Measurements from ENCODE around the gene USP7.
"Not testable (repeated sequence)": the region's sequence is repeated elsewhere in the genome, so short reads cannot be mapped to it uniquely, and the experiment has no call there.

Gene USP7

DNA sequence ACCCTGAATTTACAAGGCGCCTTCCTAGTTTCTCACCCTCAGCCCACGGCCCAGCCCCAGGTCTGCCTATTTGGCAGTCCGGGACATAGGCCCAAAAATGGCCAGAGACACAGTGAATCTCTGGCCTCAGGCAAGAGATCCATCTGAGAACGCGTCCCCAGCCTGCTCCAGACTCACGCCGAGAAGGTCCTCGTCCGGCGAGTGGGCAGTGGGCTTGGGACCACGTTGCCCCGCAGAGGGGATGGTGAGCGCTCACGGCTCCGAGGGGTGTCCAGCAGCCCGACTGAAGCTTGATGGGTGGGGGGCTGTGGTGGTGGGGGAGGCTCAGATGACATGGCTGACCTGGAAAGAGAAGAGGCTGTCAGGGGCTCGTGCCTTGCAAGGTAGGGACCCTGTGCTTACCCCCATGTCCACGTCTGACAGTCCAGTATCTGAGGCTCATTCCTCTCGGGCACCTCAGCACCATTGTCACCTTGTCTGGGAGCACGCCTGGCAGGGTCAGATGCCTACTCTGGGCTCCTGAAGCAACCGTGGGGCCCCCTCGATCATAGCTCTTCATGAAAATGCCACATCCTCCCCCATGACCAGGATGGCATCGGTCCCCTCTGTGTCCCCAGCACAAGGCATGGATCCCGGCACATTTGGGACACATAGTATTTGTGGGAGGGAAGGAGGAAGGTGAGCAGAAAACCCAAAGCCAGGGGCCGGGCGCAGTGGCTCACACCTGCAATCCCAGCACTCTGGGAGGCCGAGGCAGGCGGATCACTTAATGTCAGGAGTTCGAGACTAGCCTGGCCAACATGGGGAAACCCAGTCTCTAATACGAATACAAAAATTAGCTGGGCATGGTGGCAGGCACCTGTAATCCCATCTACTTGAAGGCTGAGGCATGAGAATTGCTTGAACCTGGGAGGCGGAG is 104.5 kb downstream of the USP7 start:
- no peak for DNase-seq

DNA sequence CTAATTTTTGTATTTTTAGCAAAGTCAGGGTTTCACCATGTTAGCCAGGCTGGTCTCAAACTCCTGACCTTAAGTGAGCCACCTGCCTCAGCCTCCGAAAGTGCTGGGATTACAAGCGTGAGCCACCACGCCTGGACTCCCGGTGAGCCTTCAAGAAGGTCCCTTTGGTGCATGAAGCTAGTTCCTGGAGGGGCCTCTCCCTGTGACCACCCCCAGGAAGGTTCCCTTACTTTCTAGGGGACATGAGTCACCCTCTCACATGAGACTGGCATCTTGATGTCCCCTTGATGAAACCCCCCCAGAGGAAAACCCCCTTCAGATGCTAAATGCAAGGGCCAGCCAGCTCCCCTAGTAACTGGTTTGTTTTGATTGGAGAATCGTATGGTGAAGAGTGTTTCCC is 107.7 kb downstream of the USP7 start:
- no peak for DNase-seq

DNA sequence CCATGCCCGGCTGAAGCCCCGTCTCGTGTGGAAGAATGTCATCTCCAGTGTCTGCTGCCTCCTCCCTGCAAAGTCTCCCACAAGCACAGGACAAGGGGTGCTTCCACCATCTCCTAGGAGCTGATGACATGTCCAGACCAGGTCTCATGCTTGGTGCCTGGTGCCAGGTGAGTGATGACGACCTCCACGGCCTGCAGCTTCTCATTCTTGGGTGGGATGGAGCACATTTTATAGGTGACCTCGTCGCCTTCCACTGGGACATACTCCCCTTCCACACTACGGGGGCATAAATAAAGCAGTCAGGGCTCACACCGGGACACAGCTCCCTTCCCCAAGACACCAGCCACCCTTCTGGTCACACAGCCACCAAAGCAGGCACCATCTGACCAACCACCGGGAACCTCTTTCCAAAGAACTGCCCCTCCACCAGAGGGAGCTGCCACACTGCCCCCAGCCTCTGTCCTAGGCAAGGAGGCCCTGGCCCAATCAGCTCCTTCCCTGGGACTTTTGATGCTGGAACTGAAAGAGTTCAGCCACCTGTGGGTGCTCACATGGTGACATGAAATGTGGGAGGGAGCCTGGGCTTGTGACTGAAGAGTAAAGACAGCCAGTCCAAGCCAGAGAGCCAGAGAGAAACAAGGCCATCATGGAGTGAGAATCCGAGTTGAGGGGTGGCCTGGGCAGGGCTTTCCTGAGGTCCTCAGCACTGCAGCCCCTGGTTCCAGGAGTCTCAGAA is 108.5 kb downstream of the USP7 start:
- no peak for DNase-seq

DNA sequence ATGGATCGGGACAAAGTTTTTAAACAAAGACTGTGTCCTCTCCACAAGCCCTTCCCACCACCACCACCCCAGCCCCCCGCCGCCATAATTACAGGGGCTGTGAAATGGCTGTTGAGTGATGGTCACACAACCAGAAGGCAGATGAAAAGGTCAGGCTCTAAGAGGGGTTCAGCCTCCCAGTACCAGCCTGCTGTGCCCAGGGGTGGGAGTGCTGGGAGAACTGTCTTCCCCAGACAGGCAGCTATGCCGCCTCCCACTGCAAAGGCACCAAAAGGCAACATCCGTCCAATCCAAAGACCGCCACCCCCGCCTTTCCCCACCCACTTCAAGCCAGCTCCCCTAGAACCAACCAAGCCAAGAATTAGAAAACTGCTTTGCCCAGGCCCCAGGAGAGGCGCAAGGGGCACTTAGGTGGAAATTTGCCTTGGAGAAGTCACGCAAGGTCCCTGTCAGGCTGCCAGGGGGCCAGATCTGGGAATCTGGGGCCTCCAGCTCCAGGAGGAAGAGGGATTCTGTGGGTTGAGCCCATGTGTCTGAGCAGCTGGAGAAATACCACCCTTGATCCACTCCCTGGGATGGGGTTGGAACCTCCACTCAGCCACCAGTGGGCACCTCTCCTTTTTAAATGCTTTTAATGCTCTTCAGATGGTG is 109.3 kb downstream of the USP7 start:
- DNase-seq, result no peak

DNA sequence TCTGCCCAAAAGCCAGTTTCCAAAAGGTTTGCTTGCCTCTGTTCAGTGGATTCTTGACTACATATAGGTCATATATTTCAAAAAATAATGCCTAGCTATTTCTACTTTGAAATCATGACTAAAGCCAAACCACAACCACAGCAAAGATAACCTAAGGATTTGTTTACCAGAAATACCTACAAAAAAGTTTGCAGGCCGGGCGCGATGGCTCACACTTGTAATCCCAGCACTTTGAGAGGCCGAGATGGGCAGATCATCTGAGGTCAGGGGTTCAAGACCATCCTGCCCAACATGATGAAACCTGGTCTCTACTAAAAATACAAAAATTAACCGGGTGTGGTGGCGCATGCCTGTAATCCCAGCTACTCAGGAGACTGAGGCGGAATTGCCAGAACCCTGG is 110.1 kb downstream of the USP7 start:
- no peak for DNase-seq

DNA sequence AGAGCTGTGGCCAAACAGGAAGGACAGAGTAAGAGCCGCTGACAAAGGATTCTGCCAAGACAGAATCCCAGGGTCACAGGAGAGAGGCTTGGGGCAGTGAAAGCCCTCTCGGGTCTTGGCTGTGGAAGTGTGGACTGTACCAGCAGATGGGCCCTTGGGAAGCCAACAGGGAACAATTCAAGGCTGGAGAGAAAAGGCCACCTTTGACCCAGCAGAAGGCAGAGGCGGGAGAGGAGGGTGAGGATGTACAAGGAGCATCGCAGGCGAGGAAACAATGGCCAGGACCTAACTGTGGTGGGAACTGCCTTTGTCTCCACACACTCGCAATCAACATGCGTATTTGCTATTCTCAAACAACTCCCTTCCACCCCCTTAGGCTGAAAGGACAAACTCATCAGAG is 110.6 kb downstream of the USP7 start:
- no peak for DNase-seq

DNA sequence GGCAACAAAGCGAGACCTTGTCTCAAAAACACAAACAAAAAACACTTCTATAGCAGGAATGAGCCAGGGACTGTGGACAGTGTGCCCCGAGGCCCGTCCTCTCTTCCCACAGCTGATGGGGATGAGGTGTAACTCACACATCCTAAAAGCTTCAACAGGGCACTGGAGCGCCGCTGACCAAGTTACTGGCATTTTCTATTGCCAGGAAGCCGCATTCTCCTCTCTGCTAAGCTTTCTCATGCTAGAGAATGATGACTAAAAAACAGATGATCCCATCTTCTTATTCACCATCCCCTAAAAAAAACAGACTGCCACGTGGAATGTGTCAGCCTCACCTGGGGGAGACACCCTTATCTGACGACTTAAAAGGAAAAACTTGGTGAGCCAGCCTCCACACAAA is 111.2 kb downstream of the USP7 start:
- DNase-seq, result no peak

DNA sequence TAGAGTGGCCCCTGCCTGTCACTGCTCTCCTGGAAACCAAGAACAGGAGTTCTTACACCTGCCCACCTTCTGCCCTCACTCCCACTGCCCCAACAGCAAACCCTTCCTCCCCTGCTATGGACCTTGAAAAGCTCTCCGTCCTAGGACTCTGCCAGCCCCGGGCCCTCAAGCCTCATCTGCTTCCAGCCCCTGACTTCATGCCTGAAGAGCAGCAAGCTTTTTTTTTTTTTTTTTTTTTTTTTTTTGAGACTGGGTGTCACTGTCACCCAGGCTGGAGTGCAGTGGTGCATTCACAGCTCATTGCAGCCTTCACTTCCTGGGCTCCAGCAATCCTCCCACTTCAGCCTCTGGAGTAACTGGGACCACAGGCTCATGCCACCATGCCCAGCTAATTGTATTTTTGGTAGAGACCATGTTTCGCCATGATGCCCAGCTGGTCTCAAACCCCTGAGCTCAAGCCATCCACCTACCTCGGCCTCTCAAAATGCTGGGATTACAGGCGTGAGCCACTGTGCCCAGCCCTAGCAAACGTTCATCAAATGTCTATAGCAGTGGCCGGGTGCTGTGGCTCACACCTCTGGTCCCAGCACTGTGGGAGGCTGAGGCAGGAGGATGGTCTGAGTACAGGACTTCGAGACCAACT is 111.8 kb downstream of the USP7 start:
- no peak for DNase-seq

DNA sequence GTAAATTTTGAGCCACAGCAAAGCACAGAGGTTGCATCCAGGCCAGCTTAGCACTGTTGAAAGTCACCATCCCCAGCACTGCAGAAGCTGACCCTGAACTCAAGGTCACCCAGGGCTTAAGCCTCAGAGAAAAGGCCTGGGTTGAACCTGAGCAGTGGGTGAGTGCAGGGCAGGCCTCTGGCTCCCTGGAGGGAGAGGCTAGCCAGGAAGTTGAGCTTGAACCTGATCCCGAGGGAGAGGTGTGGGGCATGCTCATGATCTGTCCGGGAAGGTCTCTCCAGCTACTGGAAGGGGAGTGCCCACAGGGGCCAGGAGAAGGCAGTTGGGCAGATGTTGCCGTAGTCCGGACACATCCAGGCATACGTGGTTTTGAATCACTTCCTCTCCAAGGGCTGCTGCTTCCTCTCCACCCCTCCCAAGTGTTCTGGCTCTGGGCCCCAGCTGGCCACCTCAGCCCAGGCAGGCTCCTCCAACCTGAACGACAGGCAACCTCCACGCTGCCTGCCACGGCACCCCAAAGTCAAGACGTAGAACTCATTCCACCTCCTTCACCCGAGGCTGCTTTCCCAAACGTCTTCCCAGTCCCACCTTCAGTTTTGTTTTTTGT is 113.3 kb downstream of the USP7 start:
- DNase-seq, result no peak

DNA sequence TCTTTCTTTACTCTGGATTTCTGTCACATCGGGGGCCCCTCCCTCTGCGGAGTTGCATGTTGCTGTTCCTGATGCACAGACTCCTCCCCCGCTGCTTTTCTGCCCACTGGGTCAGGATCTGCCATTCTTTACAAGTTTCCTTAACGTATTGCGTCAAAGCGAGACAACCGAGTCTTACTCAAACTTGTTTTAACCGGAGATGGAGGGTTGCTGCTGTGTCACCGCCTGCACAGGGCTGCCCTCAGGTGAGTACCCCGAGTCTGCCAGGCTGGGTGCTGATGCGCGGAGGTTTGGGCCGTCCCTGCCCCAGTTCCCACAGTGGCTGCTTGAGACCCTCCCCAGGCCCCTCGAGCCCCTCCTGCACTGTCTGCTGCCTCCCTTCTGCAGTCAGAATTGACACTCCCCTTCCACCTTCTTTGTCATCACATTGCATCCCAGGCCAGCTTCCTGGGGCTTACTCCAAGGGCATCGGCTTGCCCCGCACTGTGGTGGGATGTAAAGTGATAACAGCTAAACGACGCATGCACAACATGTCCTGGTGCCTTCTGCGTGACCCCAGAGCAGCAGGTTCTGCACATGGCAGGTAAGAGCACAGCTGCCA is 114.2 kb downstream of the USP7 start:
- DNase-seq, result no peak

DNA sequence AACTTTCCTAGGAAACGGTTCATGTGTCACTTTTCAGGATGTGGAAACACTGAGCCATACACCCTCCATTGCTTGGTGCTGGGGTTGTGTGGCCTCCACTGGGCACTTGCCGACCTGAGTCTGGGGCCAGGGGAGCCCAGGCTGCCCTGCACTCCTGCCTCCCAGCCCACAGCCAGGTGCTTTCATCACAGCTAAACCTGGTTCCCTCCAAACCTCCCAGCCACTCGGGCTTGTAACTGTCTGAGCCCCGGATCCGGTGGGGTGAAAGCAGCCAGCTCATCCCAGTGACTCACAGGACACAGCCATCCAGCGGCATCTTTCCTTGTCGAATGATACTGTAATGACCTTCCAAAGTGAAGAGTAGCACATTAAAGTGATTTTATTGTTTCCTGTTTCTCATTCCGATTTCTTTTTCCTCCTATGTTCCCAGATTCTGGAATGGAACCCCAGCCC is 114.7 kb downstream of the USP7 start:
- no peak for DNase-seq

DNA sequence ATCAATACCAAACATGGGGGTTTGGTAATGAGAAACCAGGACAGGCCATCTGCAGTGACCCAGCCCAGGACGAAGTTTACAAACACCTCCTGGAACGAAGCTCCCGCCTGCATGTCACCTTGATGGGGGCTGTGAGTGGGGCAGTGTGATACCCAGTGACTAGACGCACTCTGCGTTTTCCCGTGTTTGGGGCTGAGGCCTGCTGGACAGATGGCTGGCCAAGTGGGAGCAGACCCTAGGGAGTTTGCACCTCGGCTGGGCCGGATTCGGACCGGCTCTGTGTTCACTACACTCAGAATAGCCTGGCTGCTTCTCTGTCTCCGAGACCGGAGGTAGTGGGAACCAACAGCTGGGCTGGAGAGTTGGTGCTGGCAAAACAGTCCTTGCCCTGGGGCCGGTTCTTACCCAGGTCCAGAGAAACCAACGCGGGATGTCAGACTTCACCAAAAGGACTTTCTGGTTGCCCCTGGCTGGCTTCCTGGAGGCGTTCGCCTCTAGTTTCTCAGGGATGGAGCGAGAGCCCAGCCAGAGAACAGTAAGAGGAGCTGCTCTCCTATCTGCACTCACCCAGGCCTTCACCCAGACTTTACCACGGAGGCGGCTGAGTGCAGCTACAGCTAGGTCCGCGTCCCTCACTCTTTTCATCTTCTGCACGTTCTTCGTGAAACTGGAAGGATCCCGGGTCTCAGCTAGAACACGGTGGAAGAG is 115.3 kb downstream of the USP7 start:
- DNase-seq, result no peak

DNA sequence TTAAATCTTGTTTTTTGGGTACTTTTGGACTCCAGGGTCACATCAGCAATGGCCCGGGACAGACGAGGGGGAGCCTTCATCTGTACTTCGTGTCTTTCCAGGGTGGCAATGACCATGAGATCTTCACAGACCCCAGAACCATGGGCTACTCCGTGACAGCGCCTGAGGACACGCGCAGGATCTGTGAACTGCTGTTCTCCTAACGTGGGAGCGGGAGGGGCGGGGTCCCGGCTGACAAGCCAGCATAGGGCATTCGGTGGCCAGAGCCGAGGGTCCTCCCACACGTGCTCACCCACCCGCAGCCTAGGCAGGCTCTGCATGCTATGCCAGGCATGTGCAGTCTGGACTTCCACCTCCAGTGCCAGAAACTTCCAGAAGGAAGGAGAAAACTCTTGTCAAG is 116.1 kb downstream of the USP7 start:
- no peak for DNase-seq

DNA sequence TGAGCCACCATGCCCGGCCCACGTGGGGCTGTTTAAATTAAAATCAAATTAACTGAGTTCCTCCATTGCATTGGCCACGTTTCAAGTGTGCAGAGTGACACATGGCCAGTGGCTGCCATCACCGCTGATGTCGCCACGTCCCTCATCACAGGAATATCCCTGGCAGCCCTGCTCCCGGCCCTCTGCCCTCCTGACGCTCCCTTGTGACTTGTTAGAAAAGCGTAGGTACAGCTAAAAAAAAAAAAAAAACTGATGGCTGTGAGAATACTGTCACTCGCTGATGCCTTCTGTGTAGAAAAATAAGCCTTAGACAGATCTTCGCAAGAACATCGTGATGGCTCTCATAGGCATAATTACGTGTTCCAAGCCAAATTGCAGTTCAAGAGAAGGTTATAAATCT is 116.6 kb downstream of the USP7 start:
- DNase-seq, result no peak

DNA sequence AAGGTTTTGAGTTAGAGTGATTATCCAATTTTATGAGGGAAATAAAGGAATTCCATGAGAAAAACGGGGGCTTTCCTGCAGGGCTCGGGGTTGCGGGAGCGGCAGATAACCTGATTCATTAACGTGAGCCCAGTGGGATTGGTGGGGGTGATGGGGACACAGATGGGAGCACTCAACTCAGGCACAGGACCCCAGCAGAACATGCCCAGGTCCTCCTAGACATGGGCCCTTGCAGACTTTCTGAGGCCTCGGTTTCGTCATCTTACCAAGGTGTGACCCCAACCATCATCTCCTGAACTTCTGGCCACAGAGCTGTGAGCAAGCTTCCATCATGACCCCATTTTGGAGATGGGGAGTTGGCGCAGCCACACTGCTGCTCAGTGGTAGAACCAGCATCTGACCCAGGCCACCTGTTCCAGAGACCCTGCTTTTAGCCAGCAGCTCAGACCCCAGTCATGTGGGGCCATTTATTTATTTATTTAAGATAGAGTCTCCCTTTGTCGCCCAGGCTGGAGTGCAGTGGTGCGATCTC is 117.2 kb downstream of the USP7 start:
- no peak for DNase-seq

DNA sequence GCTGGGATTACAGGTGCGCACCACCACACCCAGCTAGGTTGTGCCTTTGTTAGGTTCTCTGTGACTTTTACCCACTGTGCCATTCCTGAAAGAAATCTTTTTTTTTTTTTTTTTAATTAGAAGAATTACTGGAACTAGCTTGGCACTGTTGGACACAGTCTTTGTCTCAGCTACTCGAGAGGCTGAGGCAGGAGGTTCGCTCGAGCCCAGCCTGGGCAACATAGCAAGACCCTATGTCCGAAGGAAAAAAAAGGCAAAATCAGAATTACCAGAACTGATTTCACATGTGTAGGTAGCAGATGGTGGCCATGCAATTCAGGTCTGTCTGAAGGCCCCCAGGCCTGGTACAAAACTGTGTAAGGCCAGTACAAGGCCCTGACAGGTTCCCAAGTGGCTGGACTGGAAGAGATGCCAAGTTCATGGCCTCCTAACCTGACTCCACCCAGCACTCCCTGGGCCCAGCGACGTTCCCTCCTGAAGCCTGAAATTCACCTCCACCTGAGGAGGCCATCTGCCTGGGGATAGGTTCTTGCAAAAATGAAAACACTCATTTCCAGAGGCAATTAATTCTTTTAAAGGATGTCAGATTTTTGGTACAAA is 117.9 kb downstream of the USP7 start:
- no peak for DNase-seq

DNA sequence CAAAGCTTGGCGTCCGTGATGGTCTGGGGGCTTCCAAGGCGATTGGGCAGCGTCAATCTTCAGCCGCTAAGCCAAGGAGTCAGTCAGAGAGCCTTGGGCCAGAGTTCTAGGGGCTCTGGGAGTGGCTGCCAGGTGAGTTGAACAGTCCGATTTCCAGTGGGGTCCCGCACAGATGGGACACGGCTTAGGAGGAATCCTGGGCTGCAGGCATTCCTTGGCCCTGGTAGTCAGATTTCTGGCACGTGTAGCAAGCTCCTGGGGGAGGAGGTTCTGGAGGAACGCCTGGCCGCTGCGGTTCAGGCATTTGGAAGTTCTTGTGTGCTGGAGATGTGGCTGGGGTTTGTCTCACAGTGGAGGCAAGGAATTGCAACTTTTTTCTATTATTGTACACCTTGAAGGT is 120.4 kb downstream of the USP7 start:
- not testable (repeated sequence) for DNase-seq

Data from NCI-H2029 treated with DMSO at 0.1 percent for 48 hours (cell line).